ENCODE results near the gene KANSL1. TPM values are rescaled to one million over a fixed set of nuclear protein-coding genes. Genes with fewer than 3 reads are reported as not detected.

Gene KANSL1
- total and polyA plus RNA-seq, 3 donors from 2014 or later = 70.3 to 158 (median 152) TPM

- H3K36me3 ChIP-seq (ENCODE audit: low read depth, missing control alignments) = no peaks in the 10 kb centered on the region
- intact Hi-C loops (cut with DNase I; ENCODE audit: low total_unique reads) = no loop called here
- no peaks in the 10 kb centered on the region for H3K4me1 ChIP-seq
- H3K4me3 ChIP-seq = no peak overlapping the region
- no peak for DNase-seq
- H3K27ac ChIP-seq = no peak overlapping the region
- TF ChIP-seq POLR2A (IDR thresholded peaks at IDR 0.05) = no peak
- TF ChIP-seq, protein P1, sequence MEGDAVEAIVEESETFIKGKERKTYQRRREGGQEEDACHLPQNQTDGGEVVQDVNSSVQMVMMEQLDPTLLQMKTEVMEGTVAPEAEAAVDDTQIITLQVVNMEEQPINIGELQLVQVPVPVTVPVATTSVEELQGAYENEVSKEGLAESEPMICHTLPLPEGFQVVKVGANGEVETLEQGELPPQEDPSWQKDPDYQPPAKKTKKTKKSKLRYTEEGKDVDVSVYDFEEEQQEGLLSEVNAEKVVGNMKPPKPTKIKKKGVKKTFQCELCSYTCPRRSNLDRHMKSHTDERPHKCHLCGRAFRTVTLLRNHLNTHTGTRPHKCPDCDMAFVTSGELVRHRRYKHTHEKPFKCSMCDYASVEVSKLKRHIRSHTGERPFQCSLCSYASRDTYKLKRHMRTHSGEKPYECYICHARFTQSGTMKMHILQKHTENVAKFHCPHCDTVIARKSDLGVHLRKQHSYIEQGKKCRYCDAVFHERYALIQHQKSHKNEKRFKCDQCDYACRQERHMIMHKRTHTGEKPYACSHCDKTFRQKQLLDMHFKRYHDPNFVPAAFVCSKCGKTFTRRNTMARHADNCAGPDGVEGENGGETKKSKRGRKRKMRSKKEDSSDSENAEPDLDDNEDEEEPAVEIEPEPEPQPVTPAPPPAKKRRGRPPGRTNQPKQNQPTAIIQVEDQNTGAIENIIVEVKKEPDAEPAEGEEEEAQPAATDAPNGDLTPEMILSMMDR (IDR thresholded peaks at IDR 0.05) = no peak
- H3K9me3 ChIP-seq = no peaks in the 10 kb centered on the region
- no peaks in the 10 kb centered on the region for H3K27me3 ChIP-seq
- 79 to 81% methylated on average over 3 of the region's 3 CpGs for WGBS, 2 donors
Observed at GRCh38 chr17:46135879-46136563, 57.2 kb downstream of the KANSL1 start.

- 90 to 98% methylated on average over 4 of the region's 4 CpGs for WGBS, 2 donors
- TF ChIP-seq, protein P1 (IDR thresholded peaks at IDR 0.05) = no peak
- no peak for TF ChIP-seq POLR2A (IDR thresholded peaks at IDR 0.05)
- Histone ChIP-seq H3K4me1 (peaks cover 7% of the 10 kb centered on the region), H3K27ac (no peak overlapping the region), H3K27me3 (no peaks in the 10 kb centered on the region), H3K4me3 (no peak overlapping the region), H3K9me3 (no peaks in the 10 kb centered on the region), H3K36me3 (ENCODE audit: low read depth, missing control alignments) (no peaks in the 10 kb centered on the region)
- DNase-seq = no peak
- intact Hi-C loops (cut with DNase I; ENCODE audit: low total_unique reads) = no loop called here
Observed at GRCh38 chr17:46135126-46135812, 58.0 kb downstream of the KANSL1 start.

DNA sequence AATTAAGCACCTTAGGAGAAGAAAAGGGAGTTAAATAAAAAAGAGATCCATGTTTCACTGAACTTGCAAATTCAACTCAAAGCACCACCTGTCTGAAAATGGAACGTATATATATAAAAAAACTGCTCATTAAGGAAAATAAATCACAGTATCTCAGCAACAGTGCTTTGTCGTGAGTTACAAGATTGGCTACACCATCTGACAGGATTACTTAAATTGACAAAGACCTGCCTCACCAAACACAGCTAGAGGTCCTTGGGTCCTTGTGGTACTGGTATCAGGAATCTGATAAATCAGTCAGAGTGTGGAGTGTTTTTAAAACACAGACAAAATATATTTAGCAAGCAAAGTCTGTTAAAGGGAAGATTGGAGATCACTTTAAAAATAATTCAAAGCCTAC is 63.9 kb downstream of the KANSL1 start:
- no peak for DNase-seq
- H3K27me3 ChIP-seq = no peaks in the 10 kb centered on the region
- peaks cover 17% of the 10 kb centered on the region for H3K4me1 ChIP-seq
- H3K27ac ChIP-seq = no peak overlapping the region
- no peaks in the 10 kb centered on the region for H3K9me3 ChIP-seq
- 56 to 71% methylated on average over 2 of the region's 2 CpGs for WGBS, 2 donors
- H3K36me3 ChIP-seq (ENCODE audit: low read depth, missing control alignments) = no peaks in the 10 kb centered on the region
- intact Hi-C loops (cut with DNase I; ENCODE audit: low total_unique reads) = no loop called here
- no peak overlapping the region for H3K4me3 ChIP-seq
- no peak for TF ChIP-seq POLR2A (IDR thresholded peaks at IDR 0.05)
- TF ChIP-seq, protein P1 (IDR thresholded peaks at IDR 0.05) = no peak

DNA sequence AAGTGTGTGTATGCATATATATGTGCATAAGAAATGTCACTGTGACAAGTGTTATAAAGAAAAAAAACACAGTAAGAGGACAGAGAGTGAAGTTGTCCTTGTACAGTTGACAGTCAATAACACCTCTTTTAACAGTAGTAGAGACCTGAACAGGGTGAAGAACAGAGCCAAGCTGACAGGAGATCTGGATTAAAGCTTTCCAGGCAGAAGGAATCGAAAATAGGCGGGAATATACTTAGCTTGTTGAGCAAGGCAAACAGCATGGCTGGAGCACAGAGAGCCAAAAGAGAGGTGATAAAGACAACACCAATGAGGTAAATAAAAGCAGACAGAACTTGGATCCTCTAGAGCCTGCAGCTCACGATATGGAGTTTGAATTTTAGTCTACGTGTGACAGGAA is 64.8 kb downstream of the KANSL1 start:
- TF ChIP-seq, protein P1 (IDR thresholded peaks at IDR 0.05) = no peak
- TF ChIP-seq POLR2A (IDR thresholded peaks at IDR 0.05) = no peak
- H3K4me3 ChIP-seq = no peak overlapping the region
- no peaks in the 10 kb centered on the region for H3K27me3 ChIP-seq
- no peaks in the 10 kb centered on the region for H3K36me3 ChIP-seq (ENCODE audit: low read depth, missing control alignments)
- DNase-seq = no peak
- WGBS, 2 donors = 75 to 80% methylated on average over 4 of the region's 4 CpGs
- intact Hi-C loops (cut with DNase I; ENCODE audit: low total_unique reads) = no loop called here
- H3K9me3 ChIP-seq = no peaks in the 10 kb centered on the region
- no peak overlapping the region for H3K27ac ChIP-seq
- H3K4me1 ChIP-seq = peaks cover 17% of the 10 kb centered on the region
